ENCODE measurements around the gene LRRC18. TPM values are rescaled to one million over a fixed set of nuclear protein-coding genes. Genes with fewer than 3 reads are reported as not detected.

LRRC18 gene
- total RNA-seq, 1 experiment from 2014 or later, result not detected

GRCh38 chr10:48881937-48882336 lies 57.7 kb downstream of the LRRC18 start:
- BruUV-seq (replicated peaks), result no TSS peak
- CTCF ChIA-PET, result no interaction called here
- Mint-ChIP-seq H3K4me3 (ENCODE audit: low read depth, unreplicated experiment) (no peak overlapping the region), H3K4me1 (ENCODE audit: low read depth, unreplicated experiment) (no peaks in the 10 kb centered on the region), H3K27me3 (ENCODE audit: unreplicated experiment) (peaks cover 89% of the 10 kb centered on the region), H3K27ac (ENCODE audit: unreplicated experiment) (no peak overlapping the region), H3K9me3 (ENCODE audit: low read depth, unreplicated experiment) (no peaks in the 10 kb centered on the region), H3K36me3 (ENCODE audit: insufficient read depth, unreplicated experiment) (no peaks in the 10 kb centered on the region)
- TF ChIP-seq CTCF (IDR thresholded peaks at IDR 0.05; ENCODE audit: unreplicated experiment), result no peak
- intact Hi-C loops (cut with micrococcal nuclease; ENCODE audit: unreplicated experiment), result no loop called here
- DNase-seq, result no peak

GRCh38 chr10:48880016-48880705 lies 59.5 kb downstream of the LRRC18 start:
- H3K27me3 Mint-ChIP-seq (ENCODE audit: unreplicated experiment), result peaks cover 95% of the 10 kb centered on the region
- H3K9me3 Mint-ChIP-seq (ENCODE audit: low read depth, unreplicated experiment), result no peaks in the 10 kb centered on the region
- H3K4me3 Mint-ChIP-seq (ENCODE audit: low read depth, unreplicated experiment), result no peak overlapping the region
- H3K36me3 Mint-ChIP-seq (ENCODE audit: insufficient read depth, unreplicated experiment), result no peaks in the 10 kb centered on the region
- no peak overlapping the region for H3K27ac Mint-ChIP-seq (ENCODE audit: unreplicated experiment)
- CTCF ChIA-PET, result no interaction called here
- no peak for DNase-seq
- TF ChIP-seq CTCF (IDR thresholded peaks at IDR 0.05; ENCODE audit: unreplicated experiment), result no peak
- intact Hi-C loops (cut with micrococcal nuclease; ENCODE audit: unreplicated experiment), result no loop called here
- H3K4me1 Mint-ChIP-seq (ENCODE audit: low read depth, unreplicated experiment), result no peaks in the 10 kb centered on the region
- no TSS peak for BruUV-seq (replicated peaks)

GRCh38 chr10:48879451-48879850 lies 60.2 kb downstream of the LRRC18 start:
- H3K9me3 Mint-ChIP-seq (ENCODE audit: low read depth, unreplicated experiment), result no peaks in the 10 kb centered on the region
- peaks cover 88% of the 10 kb centered on the region for H3K27me3 Mint-ChIP-seq (ENCODE audit: unreplicated experiment)
- no TSS peak for BruUV-seq (replicated peaks)
- H3K27ac Mint-ChIP-seq (ENCODE audit: unreplicated experiment), result no peak overlapping the region
- intact Hi-C loops (cut with micrococcal nuclease; ENCODE audit: unreplicated experiment), result no loop called here
- no peaks in the 10 kb centered on the region for H3K4me1 Mint-ChIP-seq (ENCODE audit: low read depth, unreplicated experiment)
- TF ChIP-seq CTCF (IDR thresholded peaks at IDR 0.05; ENCODE audit: unreplicated experiment), result no peak
- H3K36me3 Mint-ChIP-seq (ENCODE audit: insufficient read depth, unreplicated experiment), result no peaks in the 10 kb centered on the region
- CTCF ChIA-PET, result no interaction called here
- DNase-seq, result no peak
- H3K4me3 Mint-ChIP-seq (ENCODE audit: low read depth, unreplicated experiment), result no peak overlapping the region

GRCh38 chr10:48878091-48878490 lies 61.5 kb downstream of the LRRC18 start:
- CTCF ChIA-PET, result no interaction called here
- no peak for TF ChIP-seq CTCF (IDR thresholded peaks at IDR 0.05; ENCODE audit: unreplicated experiment)
- no peaks in the 10 kb centered on the region for H3K9me3 Mint-ChIP-seq (ENCODE audit: low read depth, unreplicated experiment)
- BruUV-seq (replicated peaks), result no TSS peak
- no peaks in the 10 kb centered on the region for H3K36me3 Mint-ChIP-seq (ENCODE audit: insufficient read depth, unreplicated experiment)
- H3K27me3 Mint-ChIP-seq (ENCODE audit: unreplicated experiment), result peaks cover 86% of the 10 kb centered on the region
- H3K27ac Mint-ChIP-seq (ENCODE audit: unreplicated experiment), result no peak overlapping the region
- DNase-seq, result no peak
- H3K4me1 Mint-ChIP-seq (ENCODE audit: low read depth, unreplicated experiment), result no peaks in the 10 kb centered on the region
- intact Hi-C loops (cut with micrococcal nuclease; ENCODE audit: unreplicated experiment), result no loop called here
- H3K4me3 Mint-ChIP-seq (ENCODE audit: low read depth, unreplicated experiment), result no peak overlapping the region
